Measurements from ENCODE around the gene UROS.
A peak's percentile ranks its signal among the peaks of the same experiment; 100 is the strongest.

UROS gene

DNA sequence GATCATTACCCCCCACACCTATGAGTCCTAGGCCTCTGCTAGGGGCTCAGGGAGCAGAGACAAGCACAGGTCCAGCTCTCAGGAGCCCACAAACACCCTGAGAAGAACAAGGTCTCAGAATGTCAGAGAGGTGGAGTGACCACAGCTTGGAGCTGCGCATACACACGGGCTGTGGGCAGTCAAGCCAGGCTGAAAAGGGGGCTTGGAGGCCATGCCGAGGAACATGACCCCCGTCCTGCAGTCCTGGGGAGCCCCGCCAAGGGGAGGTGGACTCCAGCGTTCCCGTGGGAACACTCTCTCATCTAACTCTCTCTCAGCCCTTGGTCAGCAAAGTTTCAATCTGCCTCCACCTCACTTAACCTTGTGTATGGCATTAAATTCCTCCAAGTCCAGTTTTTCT lies 39.6 kb downstream of the UROS start:
- Mint-ChIP-seq H3K27ac (no peak overlapping the region), H3K36me3 (peaks cover 40% of the 10 kb centered on the region), H3K4me3 (no peak overlapping the region), H3K4me1 (peaks cover 6% of the 10 kb centered on the region), H3K9me3 (no peaks in the 10 kb centered on the region), H3K27me3 (no peaks in the 10 kb centered on the region)
- no peak for ATAC-seq

DNA sequence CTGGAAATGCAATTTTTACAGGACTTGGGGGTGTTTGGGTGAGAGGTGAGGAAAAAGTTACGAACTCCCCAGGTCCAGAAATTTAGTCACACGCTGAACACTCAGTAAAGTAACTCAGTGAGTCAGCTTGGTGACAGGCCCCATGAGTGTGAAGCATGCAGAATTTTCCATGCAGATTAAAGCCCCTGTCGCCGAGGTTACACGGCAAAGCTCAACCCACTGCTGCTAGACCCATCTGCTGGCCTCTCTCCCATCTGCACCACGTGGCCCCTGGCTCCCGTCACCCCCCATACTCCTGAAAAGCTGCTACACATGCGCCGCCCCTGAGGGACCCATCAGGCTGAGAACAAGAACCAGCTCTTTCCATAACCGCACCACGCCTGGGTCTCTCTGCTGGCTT lies 40.4 kb downstream of the UROS start:
- peaks cover 6% of the 10 kb centered on the region for H3K4me1 Mint-ChIP-seq
- H3K27me3 Mint-ChIP-seq: no peaks in the 10 kb centered on the region
- H3K36me3 Mint-ChIP-seq: peaks cover 32% of the 10 kb centered on the region
- no peaks in the 10 kb centered on the region for H3K9me3 Mint-ChIP-seq
- no peak overlapping the region for H3K27ac Mint-ChIP-seq
- no peak overlapping the region for H3K4me3 Mint-ChIP-seq
- ATAC-seq: no peak

DNA sequence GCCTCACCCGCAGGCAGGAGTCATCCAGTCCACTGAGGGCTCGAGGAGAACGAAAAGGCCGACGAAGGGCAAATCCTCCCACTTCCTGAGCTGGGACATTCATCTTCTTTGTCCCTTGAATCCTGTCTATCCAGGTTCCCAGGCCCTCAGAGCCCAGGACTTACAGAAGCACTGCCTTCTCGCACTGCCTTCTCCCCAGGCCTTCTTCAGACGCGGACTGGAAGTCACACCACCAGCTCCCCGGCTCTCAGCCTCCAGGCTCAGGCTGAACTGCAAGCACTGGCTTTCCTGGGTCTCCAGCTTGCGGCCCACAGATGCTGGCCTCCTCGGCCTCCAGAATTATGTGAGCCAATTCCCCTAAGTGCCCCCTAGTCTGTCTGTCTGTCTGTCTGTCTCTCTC lies 41.0 kb downstream of the UROS start:
- Mint-ChIP-seq H3K36me3 (peaks cover 26% of the 10 kb centered on the region), H3K4me1 (peaks cover 6% of the 10 kb centered on the region), H3K4me3 (no peak overlapping the region), H3K27ac (no peak overlapping the region), H3K9me3 (no peaks in the 10 kb centered on the region), H3K27me3 (no peaks in the 10 kb centered on the region)
- ATAC-seq: no peak

DNA sequence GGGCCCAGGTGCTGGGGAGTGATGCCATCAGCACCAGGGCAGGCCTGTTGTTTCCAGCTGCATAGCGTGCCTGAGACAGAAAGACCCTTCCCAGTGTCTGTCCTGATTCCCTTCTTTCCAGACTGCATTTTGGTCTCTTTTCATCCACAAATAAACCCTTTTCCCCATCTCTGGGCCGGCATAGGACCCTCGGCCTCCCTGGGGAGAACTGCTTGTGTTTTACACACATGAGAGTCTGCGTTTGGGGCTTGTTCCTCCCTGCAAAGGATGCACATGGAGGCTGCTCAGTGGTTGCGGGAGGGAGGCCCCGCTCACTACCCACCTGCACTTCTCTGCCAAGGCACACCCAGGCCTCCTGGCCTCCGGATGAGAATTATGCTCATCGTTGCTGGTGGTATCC lies 41.7 kb downstream of the UROS start:
- peaks cover 6% of the 10 kb centered on the region for H3K4me1 Mint-ChIP-seq
- H3K36me3 Mint-ChIP-seq: peaks cover 20% of the 10 kb centered on the region

DNA sequence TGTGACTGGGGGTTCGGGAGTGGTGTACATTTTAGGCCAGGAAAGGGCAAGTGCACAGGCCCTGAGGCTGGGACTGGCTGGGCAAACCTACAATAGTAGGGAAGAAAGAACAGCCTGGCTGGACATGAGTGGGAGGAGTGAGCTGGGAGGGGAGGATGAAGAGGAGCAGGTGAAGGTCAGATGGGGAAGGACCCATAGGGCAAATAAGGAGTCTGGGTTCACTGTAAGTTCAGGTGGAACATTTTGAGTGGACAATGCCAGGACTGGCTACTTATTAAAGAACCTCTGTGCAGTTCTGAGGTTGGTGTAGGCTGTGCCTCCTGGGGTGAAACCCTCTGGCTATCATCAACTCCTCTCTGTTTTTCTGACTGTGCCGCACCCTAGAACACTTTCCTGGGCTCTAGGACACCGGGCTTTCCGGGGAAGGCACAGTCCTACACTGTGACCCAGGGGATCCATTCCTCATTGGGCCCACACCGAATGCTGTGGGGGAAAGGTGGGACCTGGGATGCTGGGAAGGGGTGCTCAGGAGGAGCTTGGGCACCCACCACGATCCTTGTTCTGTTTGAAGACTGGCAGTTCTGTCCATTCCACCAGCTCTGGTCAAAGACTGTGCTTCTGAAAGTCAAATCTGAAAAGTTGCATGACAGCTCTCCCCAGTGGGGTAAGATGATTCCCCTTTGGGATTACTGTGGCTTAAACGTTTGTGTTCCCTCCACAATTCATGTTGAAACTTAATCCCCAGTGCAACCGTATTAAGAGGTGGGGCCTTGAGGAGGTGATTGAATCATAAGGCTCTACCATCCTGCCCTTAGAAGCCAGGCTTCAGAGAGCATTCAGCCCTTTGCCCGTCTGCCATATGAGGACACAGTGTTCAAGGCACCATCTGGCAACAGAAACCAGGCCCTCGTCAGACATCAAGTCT lies 43.4 kb downstream of the UROS start:
- H3K9me3 Mint-ChIP-seq: no peaks in the 10 kb centered on the region
- peaks cover 11% of the 10 kb centered on the region for H3K36me3 Mint-ChIP-seq
- no peaks in the 10 kb centered on the region for H3K27me3 Mint-ChIP-seq
- peaks cover 6% of the 10 kb centered on the region for H3K4me1 Mint-ChIP-seq
- peak; percentile 5 for ATAC-seq
- no peak overlapping the region for H3K4me3 Mint-ChIP-seq
- H3K27ac Mint-ChIP-seq: no peak overlapping the region

More for the DNA sequence above, 41.7 kb downstream of the UROS start:
- H3K27me3 Mint-ChIP-seq: no peaks in the 10 kb centered on the region
- no peak for ATAC-seq
- H3K9me3 Mint-ChIP-seq: no peaks in the 10 kb centered on the region
- H3K4me3 Mint-ChIP-seq: no peak overlapping the region
- H3K27ac Mint-ChIP-seq: no peak overlapping the region

DNA sequence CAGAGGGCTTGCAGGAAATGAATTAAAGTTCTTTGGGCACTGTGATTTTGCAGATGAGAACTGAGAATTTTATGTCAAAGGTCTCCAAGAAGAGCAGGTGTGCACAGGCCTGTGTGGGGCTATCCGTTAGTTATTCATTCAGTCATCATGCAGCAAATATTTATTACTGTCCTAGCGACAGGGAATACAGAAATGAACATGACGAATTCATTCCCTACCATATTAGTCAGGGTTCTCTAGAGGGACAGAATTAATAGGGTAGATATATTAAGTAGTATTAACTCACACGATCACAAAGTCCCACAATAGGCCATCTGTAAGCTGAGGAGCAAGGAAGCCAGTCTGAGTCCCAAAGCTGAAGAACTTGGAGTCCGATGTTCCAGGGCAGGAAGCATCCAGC lies 44.5 kb downstream of the UROS start:
- Mint-ChIP-seq H3K4me3 (no peak overlapping the region), H3K36me3 (peaks cover 11% of the 10 kb centered on the region), H3K9me3 (peaks cover 3% of the 10 kb centered on the region), H3K4me1 (no peaks in the 10 kb centered on the region), H3K27me3 (no peaks in the 10 kb centered on the region), H3K27ac (no peak overlapping the region)
- no peak for ATAC-seq

DNA sequence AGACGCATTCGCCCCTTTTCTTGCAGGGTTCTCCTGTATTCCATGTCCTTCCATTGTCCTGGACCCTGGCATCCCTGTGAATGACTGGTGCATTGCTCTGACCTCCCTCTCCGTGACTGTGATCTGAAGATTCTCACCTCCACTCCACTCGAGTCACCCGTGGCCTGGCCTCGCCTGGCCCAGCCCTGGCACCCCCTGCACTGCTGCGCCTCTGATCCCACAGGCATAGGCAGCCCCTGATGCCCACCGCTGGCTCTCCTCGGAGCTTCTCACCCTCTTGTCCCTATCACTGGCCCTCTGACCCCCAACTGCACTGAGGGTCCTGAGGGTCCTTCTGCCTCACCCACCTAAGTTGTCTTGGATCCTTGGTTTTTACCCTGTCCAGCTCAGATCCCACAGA lies 45.3 kb downstream of the UROS start:
- H3K4me1 Mint-ChIP-seq: no peaks in the 10 kb centered on the region
- peaks cover 7% of the 10 kb centered on the region for H3K36me3 Mint-ChIP-seq
- H3K9me3 Mint-ChIP-seq: peaks cover 3% of the 10 kb centered on the region
- H3K27me3 Mint-ChIP-seq: no peaks in the 10 kb centered on the region
- no peak for ATAC-seq
- no peak overlapping the region for H3K27ac Mint-ChIP-seq
- H3K4me3 Mint-ChIP-seq: no peak overlapping the region

DNA sequence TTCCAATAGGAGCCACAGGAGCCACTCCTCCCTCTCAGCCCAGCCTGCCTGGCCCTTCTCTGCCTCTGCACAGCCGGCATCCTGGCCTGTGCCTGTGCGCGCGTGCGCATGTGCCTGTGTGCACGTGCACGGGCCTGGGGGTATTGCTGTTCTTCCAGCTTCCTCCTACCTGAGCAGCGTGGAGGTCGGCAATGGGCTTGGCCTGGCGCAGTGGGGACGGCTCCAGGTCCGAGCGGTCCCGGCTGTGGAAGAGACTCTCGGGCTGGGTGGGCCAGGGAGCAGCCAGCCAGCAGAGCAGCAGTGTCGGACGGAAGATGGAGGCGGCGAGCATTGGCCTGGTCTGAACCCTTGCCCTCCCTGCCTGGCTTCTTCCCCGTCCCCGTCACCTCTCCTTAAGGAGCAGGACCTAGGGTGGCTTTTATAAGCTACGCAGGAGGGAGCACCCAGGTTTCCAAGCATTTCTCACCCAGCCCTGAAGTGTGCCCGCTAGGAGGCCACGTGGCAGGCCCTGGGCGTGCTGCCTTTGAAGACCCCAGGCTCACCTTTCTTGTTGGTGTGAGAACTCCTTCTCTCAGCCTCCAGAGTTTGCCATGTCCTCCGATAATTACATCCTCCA lies 47.5 kb downstream of the UROS start, which contains the start of gene MMP21:
MMP21 (minus strand) TSS at position 331 of the 616 bp plus-strand sequence; CDS start at position 331, 0 bp downstream.
- no peaks in the 10 kb centered on the region for H3K27me3 Mint-ChIP-seq
- H3K9me3 Mint-ChIP-seq: peaks cover 3% of the 10 kb centered on the region
- H3K4me1 Mint-ChIP-seq: no peaks in the 10 kb centered on the region
- H3K4me3 Mint-ChIP-seq: no peak within 1 kb of the TSS
- ATAC-seq: no peak
- H3K36me3 Mint-ChIP-seq: no peaks in the 10 kb centered on the region
- no peak within 1 kb of the TSS for H3K27ac Mint-ChIP-seq

DNA sequence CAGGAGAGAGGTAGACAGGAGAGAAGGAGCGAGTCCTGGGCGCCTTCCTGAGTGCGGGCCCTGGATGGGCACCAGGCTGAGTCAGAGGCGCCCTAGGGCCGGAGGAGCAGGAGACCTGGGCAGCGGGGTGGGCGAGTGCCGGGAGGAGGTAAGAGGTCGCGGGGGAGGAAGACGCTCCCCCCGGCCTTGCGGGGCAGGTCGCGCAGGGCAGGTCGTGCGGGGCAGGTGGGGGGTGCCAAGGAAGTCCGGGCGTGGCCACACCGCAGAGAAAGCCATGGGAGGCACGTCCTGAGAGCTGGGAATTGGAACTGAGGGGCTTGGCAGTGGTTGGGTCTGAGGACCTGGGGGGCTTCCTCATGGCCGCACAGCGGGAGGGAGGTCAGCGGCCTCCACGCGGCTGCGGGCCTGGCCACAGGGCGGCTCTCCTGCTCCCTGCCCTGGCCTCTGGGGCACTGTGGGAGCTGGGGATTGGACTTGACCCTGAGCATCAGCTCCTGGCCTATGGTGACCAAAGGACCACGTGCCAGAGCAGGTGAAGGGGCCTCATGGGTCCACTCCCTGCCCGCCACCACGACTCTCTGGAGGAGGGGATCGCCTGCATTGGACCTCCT lies 48.4 kb downstream of the UROS start:
- Mint-ChIP-seq H3K4me1 (no peaks in the 10 kb centered on the region), H3K9me3 (peaks cover 3% of the 10 kb centered on the region), H3K4me3 (no peak overlapping the region), H3K27ac (no peak overlapping the region), H3K27me3 (no peaks in the 10 kb centered on the region), H3K36me3 (no peaks in the 10 kb centered on the region)
- peak; percentile 41 for ATAC-seq

DNA sequence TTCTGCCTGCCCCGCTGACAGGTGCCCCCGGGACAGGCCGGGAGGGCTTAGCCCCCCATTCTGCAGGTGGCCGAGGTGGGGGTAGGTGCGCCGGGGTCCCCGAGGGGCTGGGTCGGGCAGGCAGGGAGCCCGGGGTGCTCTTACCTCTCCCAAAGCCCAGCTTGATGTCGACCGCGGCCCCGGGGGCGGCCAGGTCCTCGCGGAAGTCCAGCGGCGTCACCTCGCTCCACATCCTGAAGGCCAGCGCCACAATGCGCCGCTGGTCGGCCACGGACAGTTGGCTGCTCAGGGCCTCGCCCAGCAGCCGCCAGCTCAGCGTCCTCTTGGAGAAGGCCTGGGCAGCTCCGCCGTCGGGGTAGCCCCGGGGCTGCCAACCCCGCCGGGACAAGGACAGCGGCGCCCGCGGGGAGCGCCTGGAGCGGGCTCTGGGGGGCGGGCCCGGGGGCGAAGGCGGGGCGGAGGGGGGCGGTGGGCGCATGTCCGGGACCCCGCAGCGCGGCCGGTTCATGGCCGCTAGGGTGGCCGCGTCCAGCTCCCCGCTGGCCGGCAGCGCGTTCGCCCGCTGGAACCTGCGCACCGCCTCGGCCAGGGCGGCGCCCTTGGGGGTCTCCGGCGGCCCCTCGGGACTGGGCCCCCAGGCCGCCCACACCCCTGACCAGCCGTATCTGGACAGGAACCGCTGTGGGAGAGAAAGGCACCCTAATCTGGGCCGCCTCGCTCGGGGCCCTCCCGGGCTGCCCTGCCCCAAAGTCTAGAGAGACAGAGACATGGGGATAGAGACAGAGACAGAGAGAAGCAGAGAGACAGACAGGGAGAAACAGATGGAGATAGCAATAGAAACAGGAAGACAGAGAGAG lies 49.1 kb downstream of the UROS start:
- Mint-ChIP-seq H3K4me3 (no peak overlapping the region), H3K36me3 (peaks cover 6% of the 10 kb centered on the region), H3K27me3 (no peaks in the 10 kb centered on the region), H3K9me3 (peaks cover 3% of the 10 kb centered on the region), H3K4me1 (no peaks in the 10 kb centered on the region), H3K27ac (no peak overlapping the region)
- ATAC-seq: peak; percentile 37

DNA sequence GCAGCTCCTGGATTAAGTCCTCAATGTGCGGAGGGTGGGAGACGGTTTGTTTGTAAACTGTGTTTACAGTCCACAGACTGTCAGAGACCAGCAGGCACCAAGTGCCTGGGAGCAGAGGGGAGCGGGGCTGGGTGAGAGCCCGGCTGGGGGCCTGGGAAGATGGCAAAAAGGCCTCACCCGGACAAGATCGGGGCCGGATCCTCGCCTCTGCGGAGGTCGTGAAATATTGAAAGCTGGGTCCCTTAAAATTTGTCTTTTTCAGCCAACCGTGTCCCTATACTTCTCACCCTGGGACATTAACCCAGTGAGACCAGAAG lies 50.2 kb downstream of the UROS start:
- Mint-ChIP-seq H3K27ac (no peak overlapping the region), H3K4me3 (no peak overlapping the region), H3K27me3 (no peaks in the 10 kb centered on the region), H3K4me1 (no peaks in the 10 kb centered on the region), H3K9me3 (peaks cover 3% of the 10 kb centered on the region), H3K36me3 (peaks cover 6% of the 10 kb centered on the region)
- ATAC-seq: no peak

DNA sequence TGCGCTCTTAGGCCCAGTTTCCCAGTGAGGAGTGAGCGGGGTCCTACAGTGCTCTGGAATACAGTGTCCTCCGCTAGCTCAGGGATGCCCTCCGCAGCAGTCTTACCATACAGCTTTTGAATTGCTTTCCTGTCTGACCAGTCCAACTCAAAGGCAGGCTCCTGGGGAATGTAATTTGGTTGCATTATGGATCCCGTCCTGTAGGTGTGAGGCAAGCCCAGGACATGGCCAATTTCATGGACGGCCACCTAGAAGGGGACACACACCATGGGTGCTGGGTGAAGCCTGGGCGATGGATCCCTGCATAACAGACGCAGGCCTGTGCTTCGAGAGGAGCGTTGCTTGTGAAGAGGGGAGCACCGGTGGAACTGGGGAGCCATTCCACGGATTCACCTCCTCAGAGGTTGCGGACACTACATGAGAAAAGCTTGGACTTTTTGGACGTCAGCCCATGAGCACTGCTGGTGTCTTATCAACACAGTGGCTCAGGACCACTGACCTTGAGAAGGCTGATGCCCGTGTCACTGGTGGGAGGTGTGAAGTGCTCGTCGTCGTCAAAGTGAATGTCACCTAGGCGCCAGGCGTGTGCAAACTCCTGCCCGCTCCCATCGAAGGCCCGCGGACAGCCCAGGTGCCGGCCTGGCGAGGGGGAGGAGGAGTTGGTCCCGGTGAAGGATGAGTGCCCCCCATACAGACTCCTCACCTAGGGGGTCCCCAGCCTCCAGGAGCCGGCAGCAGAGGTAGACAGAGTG lies 50.8 kb downstream of the UROS start:
- Mint-ChIP-seq H3K4me1 (no peaks in the 10 kb centered on the region), H3K4me3 (no peak overlapping the region), H3K27ac (no peak overlapping the region), H3K27me3 (no peaks in the 10 kb centered on the region), H3K9me3 (peaks cover 3% of the 10 kb centered on the region), H3K36me3 (peaks cover 6% of the 10 kb centered on the region)
- no peak for ATAC-seq

DNA sequence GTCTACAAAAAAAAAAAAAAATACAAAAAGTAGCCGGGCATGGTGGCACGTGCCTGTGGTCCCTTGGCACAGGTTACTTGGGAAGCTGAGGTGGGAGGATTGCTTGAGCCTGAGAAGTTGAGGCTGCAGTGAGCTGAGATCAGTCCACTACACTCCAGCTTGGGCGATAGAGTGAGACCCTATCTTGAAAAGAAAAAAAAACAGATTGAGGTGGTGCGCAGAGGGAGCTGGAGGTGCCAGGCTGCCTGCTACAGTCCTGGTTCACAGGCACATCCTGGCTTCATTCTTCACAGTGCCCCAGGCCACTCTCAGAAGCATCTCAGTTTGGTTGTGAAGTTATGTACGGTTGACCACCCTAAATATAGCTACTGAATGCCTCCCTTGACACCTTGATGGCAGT lies 52.2 kb downstream of the UROS start:
- no peak overlapping the region for H3K27ac Mint-ChIP-seq

DNA sequence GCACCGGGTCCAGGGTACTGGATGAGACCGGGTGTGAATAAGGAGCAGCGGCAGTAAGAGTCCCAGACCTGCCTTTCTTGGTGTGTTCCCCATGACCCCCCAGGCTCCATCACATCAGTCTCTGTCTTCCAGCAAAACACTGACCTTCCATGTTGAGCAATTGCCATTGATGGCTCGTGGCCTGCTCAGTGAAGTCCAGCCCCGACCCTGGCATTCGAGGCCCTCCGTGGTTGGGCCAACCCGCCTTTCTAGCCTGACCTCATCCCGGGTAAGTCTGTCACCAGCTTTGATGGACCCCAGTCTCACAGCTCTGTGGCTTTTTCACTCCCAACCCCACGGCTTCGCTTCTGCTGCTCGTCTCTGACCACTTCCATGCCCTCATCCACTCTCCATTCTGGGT lies 53.9 kb downstream of the UROS start:
- Mint-ChIP-seq H3K27me3 (no peaks in the 10 kb centered on the region), H3K9me3 (peaks cover under 1% of the 10 kb centered on the region), H3K4me3 (no peak overlapping the region), H3K36me3 (peaks cover 30% of the 10 kb centered on the region), H3K27ac (no peak overlapping the region), H3K4me1 (no peaks in the 10 kb centered on the region)
- ATAC-seq: no peak

More for the DNA sequence above, 52.2 kb downstream of the UROS start:
- no peak for ATAC-seq
- H3K4me3 Mint-ChIP-seq: no peak overlapping the region
- peaks cover 13% of the 10 kb centered on the region for H3K36me3 Mint-ChIP-seq
- no peaks in the 10 kb centered on the region for H3K27me3 Mint-ChIP-seq
- peaks cover 3% of the 10 kb centered on the region for H3K9me3 Mint-ChIP-seq
- H3K4me1 Mint-ChIP-seq: no peaks in the 10 kb centered on the region
